ENCODE measurements around the gene GGCX.
"Not testable (repeated sequence)": the region's sequence is repeated elsewhere in the genome, so short reads cannot be mapped to it uniquely, and the experiment has no call there.

GGCX gene

GRCh38 chr2:85550486-85550885 is 10.8 kb downstream of the GGCX start:
- Histone ChIP-seq H3K4me3 (ENCODE audit: insufficient read length, low read depth) (no peak overlapping the region), H3K4me1 (ENCODE audit: insufficient read depth, insufficient read length) (no peaks in the 10 kb centered on the region), H3K27me3 (ENCODE audit: insufficient read depth, insufficient read length) (no peaks in the 10 kb centered on the region), H3K36me3 (ENCODE audit: insufficient read depth, insufficient read length, low read length) (peaks cover 74% of the 10 kb centered on the region), H3K9ac (ENCODE audit: insufficient read length, low read depth) (no peak overlapping the region), H3K9me3 (ENCODE audit: insufficient read depth, low read length) (no peaks in the 10 kb centered on the region)
- DNase-seq (ENCODE audit: low read depth, low spot score) = no peak
- TF ChIP-seq SUZ12 (IDR thresholded peaks at IDR 0.05; ENCODE audit: extremely low read depth, insufficient read depth, insufficient read length) (no peak), YY1 (IDR thresholded peaks at IDR 0.05; ENCODE audit: insufficient read depth, insufficient read length) (no peak), ZNF274 (IDR thresholded peaks at IDR 0.05; ENCODE audit: low read depth, low read length) (no peak)

- Histone ChIP-seq H3K27me3 (ENCODE audit: insufficient read depth, insufficient read length) (no peaks in the 10 kb centered on the region), H3K4me3 (ENCODE audit: insufficient read length, low read depth) (no peak overlapping the region), H3K9me3 (ENCODE audit: insufficient read depth, low read length) (no peaks in the 10 kb centered on the region), H3K36me3 (ENCODE audit: insufficient read depth, insufficient read length, low read length) (peaks cover 74% of the 10 kb centered on the region), H3K4me1 (ENCODE audit: insufficient read depth, insufficient read length) (no peaks in the 10 kb centered on the region), H3K9ac (ENCODE audit: insufficient read length, low read depth) (no peak overlapping the region)
- DNase-seq (ENCODE audit: low read depth, low spot score) = no peak
- no peak for TF ChIP-seq ZNF274 (IDR thresholded peaks at IDR 0.05; ENCODE audit: low read depth, low read length)
- TF ChIP-seq SUZ12 (IDR thresholded peaks at IDR 0.05; ENCODE audit: extremely low read depth, insufficient read depth, insufficient read length) = no peak
- no peak for TF ChIP-seq YY1 (IDR thresholded peaks at IDR 0.05; ENCODE audit: insufficient read depth, insufficient read length)
Measured at GRCh38 chr2:85549826-85550225, 11.5 kb downstream of the GGCX start.

GRCh38 chr2:85549095-85549494 is 12.2 kb downstream of the GGCX start:
- no peak for TF ChIP-seq SUZ12 (IDR thresholded peaks at IDR 0.05; ENCODE audit: extremely low read depth, insufficient read depth, insufficient read length)
- no peak for TF ChIP-seq YY1 (IDR thresholded peaks at IDR 0.05; ENCODE audit: insufficient read depth, insufficient read length)
- no peak for TF ChIP-seq ZNF274 (IDR thresholded peaks at IDR 0.05; ENCODE audit: low read depth, low read length)
- peaks cover 74% of the 10 kb centered on the region for H3K36me3 ChIP-seq (ENCODE audit: insufficient read depth, insufficient read length, low read length)
- DNase-seq (ENCODE audit: low read depth, low spot score) = no peak

GRCh38 chr2:85548608-85548900 is 12.7 kb downstream of the GGCX start:
- H3K4me3 ChIP-seq (ENCODE audit: insufficient read length, low read depth) = no peak overlapping the region
- no peak for DNase-seq (ENCODE audit: low read depth, low spot score)
- H3K9ac ChIP-seq (ENCODE audit: insufficient read length, low read depth) = no peak overlapping the region
- H3K9me3 ChIP-seq (ENCODE audit: insufficient read depth, low read length) = no peaks in the 10 kb centered on the region
- peaks cover 73% of the 10 kb centered on the region for H3K36me3 ChIP-seq (ENCODE audit: insufficient read depth, insufficient read length, low read length)
- H3K27me3 ChIP-seq (ENCODE audit: insufficient read depth, insufficient read length) = no peaks in the 10 kb centered on the region
- no peak for TF ChIP-seq YY1 (IDR thresholded peaks at IDR 0.05; ENCODE audit: insufficient read depth, insufficient read length)
- no peak for TF ChIP-seq ZNF274 (IDR thresholded peaks at IDR 0.05; ENCODE audit: low read depth, low read length)
- TF ChIP-seq SUZ12 (IDR thresholded peaks at IDR 0.05; ENCODE audit: extremely low read depth, insufficient read depth, insufficient read length) = no peak
- H3K4me1 ChIP-seq (ENCODE audit: insufficient read depth, insufficient read length) = no peaks in the 10 kb centered on the region

More at GRCh38 chr2:85549095-85549494, 12.2 kb downstream of the GGCX start:
- H3K9me3 ChIP-seq (ENCODE audit: insufficient read depth, low read length) = no peaks in the 10 kb centered on the region
- H3K4me3 ChIP-seq (ENCODE audit: insufficient read length, low read depth) = no peak overlapping the region
- H3K27me3 ChIP-seq (ENCODE audit: insufficient read depth, insufficient read length) = no peaks in the 10 kb centered on the region
- H3K4me1 ChIP-seq (ENCODE audit: insufficient read depth, insufficient read length) = no peaks in the 10 kb centered on the region
- no peak overlapping the region for H3K9ac ChIP-seq (ENCODE audit: insufficient read length, low read depth)

GRCh38 chr2:85547859-85548607 is 13.3 kb downstream of the GGCX start:
- DNase-seq (ENCODE audit: low read depth, low spot score) = no peak
- Histone ChIP-seq H3K36me3 (ENCODE audit: insufficient read depth, insufficient read length, low read length) (peaks cover 73% of the 10 kb centered on the region), H3K4me1 (ENCODE audit: insufficient read depth, insufficient read length) (no peaks in the 10 kb centered on the region), H3K9ac (ENCODE audit: insufficient read length, low read depth) (no peak overlapping the region), H3K4me3 (ENCODE audit: insufficient read length, low read depth) (no peak overlapping the region), H3K27me3 (ENCODE audit: insufficient read depth, insufficient read length) (no peaks in the 10 kb centered on the region), H3K9me3 (ENCODE audit: insufficient read depth, low read length) (no peaks in the 10 kb centered on the region)
- TF ChIP-seq YY1 (IDR thresholded peaks at IDR 0.05; ENCODE audit: insufficient read depth, insufficient read length) (no peak), SUZ12 (IDR thresholded peaks at IDR 0.05; ENCODE audit: extremely low read depth, insufficient read depth, insufficient read length) (no peak), ZNF274 (IDR thresholded peaks at IDR 0.05; ENCODE audit: low read depth, low read length) (no peak)

- no peaks in the 10 kb centered on the region for H3K27me3 ChIP-seq (ENCODE audit: insufficient read depth, insufficient read length)
- no peak for TF ChIP-seq ZNF274 (IDR thresholded peaks at IDR 0.05; ENCODE audit: low read depth, low read length)
- no peak for TF ChIP-seq SUZ12 (IDR thresholded peaks at IDR 0.05; ENCODE audit: extremely low read depth, insufficient read depth, insufficient read length)
- peaks cover 73% of the 10 kb centered on the region for H3K36me3 ChIP-seq (ENCODE audit: insufficient read depth, insufficient read length, low read length)
- H3K4me3 ChIP-seq (ENCODE audit: insufficient read length, low read depth) = no peak overlapping the region
- no peak for DNase-seq (ENCODE audit: low read depth, low spot score)
- H3K4me1 ChIP-seq (ENCODE audit: insufficient read depth, insufficient read length) = no peaks in the 10 kb centered on the region
- H3K9me3 ChIP-seq (ENCODE audit: insufficient read depth, low read length) = no peaks in the 10 kb centered on the region
- no peak overlapping the region for H3K9ac ChIP-seq (ENCODE audit: insufficient read length, low read depth)
Measured at GRCh38 chr2:85547089-85547858, 14.0 kb downstream of the GGCX start.

- Histone ChIP-seq H3K9ac (ENCODE audit: insufficient read length, low read depth) (no peak overlapping the region), H3K4me3 (ENCODE audit: insufficient read length, low read depth) (no peak overlapping the region), H3K9me3 (ENCODE audit: insufficient read depth, low read length) (no peaks in the 10 kb centered on the region), H3K27me3 (ENCODE audit: insufficient read depth, insufficient read length) (no peaks in the 10 kb centered on the region), H3K36me3 (ENCODE audit: insufficient read depth, insufficient read length, low read length) (peaks cover 74% of the 10 kb centered on the region), H3K4me1 (ENCODE audit: insufficient read depth, insufficient read length) (peaks cover 2% of the 10 kb centered on the region)
- DNase-seq (ENCODE audit: low read depth, low spot score) = no peak
- TF ChIP-seq YY1 (IDR thresholded peaks at IDR 0.05; ENCODE audit: insufficient read depth, insufficient read length) (no peak), SUZ12 (IDR thresholded peaks at IDR 0.05; ENCODE audit: extremely low read depth, insufficient read depth, insufficient read length) (no peak), ZNF274 (IDR thresholded peaks at IDR 0.05; ENCODE audit: low read depth, low read length) (no peak)
Measured at GRCh38 chr2:85545780-85546240, 15.5 kb downstream of the GGCX start.

GRCh38 chr2:85544915-85545779 is 16.1 kb downstream of the GGCX start:
- not testable (repeated sequence) for H3K4me1 ChIP-seq (ENCODE audit: insufficient read depth, insufficient read length); H3K4me3 ChIP-seq (ENCODE audit: insufficient read length, low read depth); H3K9ac ChIP-seq (ENCODE audit: insufficient read length, low read depth); DNase-seq (ENCODE audit: low read depth, low spot score); H3K9me3 ChIP-seq (ENCODE audit: insufficient read depth, low read length); H3K27me3 ChIP-seq (ENCODE audit: insufficient read depth, insufficient read length)
- H3K36me3 ChIP-seq (ENCODE audit: insufficient read depth, insufficient read length, low read length) = peaks cover 74% of the 10 kb centered on the region

- H3K4me1 ChIP-seq (ENCODE audit: insufficient read depth, insufficient read length); DNase-seq (ENCODE audit: low read depth, low spot score); H3K9ac ChIP-seq (ENCODE audit: insufficient read length, low read depth); H3K4me3 ChIP-seq (ENCODE audit: insufficient read length, low read depth); H3K27me3 ChIP-seq (ENCODE audit: insufficient read depth, insufficient read length); H3K9me3 ChIP-seq (ENCODE audit: insufficient read depth, low read length): not testable (repeated sequence)
- H3K36me3 ChIP-seq (ENCODE audit: insufficient read depth, insufficient read length, low read length) = peaks cover 78% of the 10 kb centered on the region
Measured at GRCh38 chr2:85544254-85544691, 17.0 kb downstream of the GGCX start.
